ENCODE measurements around the gene LRTM1. TPM values are rescaled to one million over a fixed set of nuclear protein-coding genes. Genes with fewer than 3 reads are reported as not detected.

The LRTM1 gene
- total RNA-seq, 1 experiment from 2014 or later = not detected

- TF ChIP-seq REST (IDR thresholded peaks at IDR 0.05; ENCODE audit: low read depth) = no peak
- TF ChIP-seq SRF (IDR thresholded peaks at IDR 0.05; ENCODE audit: low read depth) = no peak
- TF ChIP-seq CEBPB (IDR thresholded peaks at IDR 0.05; ENCODE audit: low read depth) = no peak
- TF ChIP-seq EZH2phosphoT487 (IDR thresholded peaks at IDR 0.05; ENCODE audit: borderline replicate concordance) = no peak
- no peak for TF ChIP-seq POLR2A (IDR thresholded peaks at IDR 0.05; ENCODE audit: borderline replicate concordance, extremely low read depth, insufficient read depth, insufficient read length)
- no peak for TF ChIP-seq ZNF274 (IDR thresholded peaks at IDR 0.05; ENCODE audit: low read depth, low read length)
- no peak for TF ChIP-seq FOSL1 (IDR thresholded peaks at IDR 0.05; ENCODE audit: low read depth)
Measured at GRCh38 chr3:54970895-54971294, 43.0 kb upstream of the LRTM1 start (continued).

- intact Hi-C loops (cut with micrococcal nuclease) = no loop called here
- no peak for ATAC-seq
- H3K9me3 ChIP-seq (ENCODE audit: control insufficient read depth in 1 of 2, insufficient read depth in 1 of 2, low read depth in 1 of 2, low read length in 2 of 2) = no peaks in the 10 kb centered on the region; a peak in 1 of 4 replicates
- no peaks in the 10 kb centered on the region for H3K36me3 ChIP-seq (ENCODE audit: control insufficient read depth in 1 of 2, insufficient read depth in 2 of 2, low read length in 2 of 2)
- H2AFZ ChIP-seq (ENCODE audit: low read depth, low read length, poor library complexity, severe bottlenecking) = no peak overlapping the region
- no peaks in the 10 kb centered on the region for H3K79me2 ChIP-seq (ENCODE audit: insufficient read depth, low read length)
- no peak overlapping the region for H3K4me3 ChIP-seq (replicated peaks in 1 of 2; ENCODE audit: low read depth in 1 of 2, low read length in 2 of 2)
- ChIA-PET RAD21 (ENCODE audit: low non-redundant PET in 1 of 2, low total read pairs in 2 of 2, uncharacterized antibody in 2 of 2, unreplicated experiment in 2 of 2) (no interaction called here), CTCF (no interaction called here), POLR2A (no interaction called here)
- TF ChIP-seq JUND (IDR thresholded peaks at IDR 0.05) (no peak), SRF (IDR thresholded peaks at IDR 0.05; ENCODE audit: low read depth) (no peak), ELF1 (IDR thresholded peaks at IDR 0.05; ENCODE audit: borderline replicate concordance, low read depth) (no peak), EZH2phosphoT487 (IDR thresholded peaks at IDR 0.05; ENCODE audit: borderline replicate concordance) (no peak), CBX3 (IDR thresholded peaks at IDR 0.05; ENCODE audit: low read depth) (no peak), ZBTB33 (IDR thresholded peaks at IDR 0.05; ENCODE audit: extremely low read depth, insufficient replicate concordance, low read length) (no peak), CEBPB (IDR thresholded peaks at IDR 0.05; ENCODE audit: low read depth) (no peak), ZNF274 (IDR thresholded peaks at IDR 0.05; ENCODE audit: low read depth, low read length) (no peak), POLR2A (IDR thresholded peaks at IDR 0.05; ENCODE audit: borderline replicate concordance, extremely low read depth, insufficient read depth, insufficient read length) (no peak), FOSL1 (IDR thresholded peaks at IDR 0.05; ENCODE audit: low read depth) (no peak), EZH2 (IDR thresholded peaks at IDR 0.05) (no peak), YY1 (IDR thresholded peaks at IDR 0.05; ENCODE audit: extremely low read depth, insufficient replicate concordance, low read depth, low read length) (no peak)
- no peak overlapping the region for H3K4me2 ChIP-seq (ENCODE audit: low read length)
- H3K4me1 ChIP-seq (ENCODE audit: control insufficient read depth in 1 of 2, insufficient read depth in 2 of 2, low read length in 2 of 2) = no peaks in the 10 kb centered on the region
- no peaks in the 10 kb centered on the region for H3K27me3 ChIP-seq (ENCODE audit: insufficient read depth, low read length)
- H4K20me1 ChIP-seq (ENCODE audit: insufficient read depth) = no peaks in the 10 kb centered on the region
- H3K27ac ChIP-seq (ENCODE audit: low read depth, low read length) = no peak overlapping the region
- BruUV-seq (replicated peaks) = no TSS peak
- no peak for DNase-seq (ENCODE audit: low read depth, low spot score)
- no peaks in the 10 kb centered on the region for H3K9me2 ChIP-seq (ENCODE audit: insufficient read depth)
- H3K9ac ChIP-seq (ENCODE audit: low read length) = no peak overlapping the region
Measured at GRCh38 chr3:54969652-54970051, 41.8 kb upstream of the LRTM1 start.

Data from HCT116 (cell line).